Globus pallidus (tissue), 1 donor: ENCODE results near the gene SYNCRIP.
"Not testable (repeated sequence)": the region's sequence is repeated elsewhere in the genome, so short reads cannot be mapped to it uniquely, and the experiment has no call there.

Experiments used
- DNase-seq: peaks from one replicate; pipeline ENCODE4 v3.0.0-alpha.2; 2015; ENCODE audit warnings: low spot score

Gene SYNCRIP

DNA sequence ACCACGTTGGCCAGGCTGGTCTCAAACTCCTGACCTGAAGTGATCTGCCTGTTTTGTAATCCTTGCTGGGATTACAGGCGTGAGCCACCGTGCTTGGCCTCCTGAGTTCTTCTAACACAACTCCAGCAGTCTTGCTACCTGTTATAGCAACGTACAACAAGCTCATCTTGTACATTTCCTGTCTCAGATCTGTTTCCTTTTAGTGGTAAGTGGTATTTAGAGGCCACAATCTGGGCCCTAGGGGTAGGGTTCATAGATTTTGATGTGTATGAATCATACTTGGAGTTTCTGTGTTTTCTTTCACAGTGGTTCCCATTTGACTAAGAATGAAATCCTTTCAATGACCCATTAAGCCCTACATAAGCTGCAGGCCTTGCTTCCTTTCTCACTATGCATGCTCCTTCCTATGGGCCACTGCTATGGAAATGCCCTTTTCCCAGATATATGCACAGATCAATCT, 27.1 kb upstream of the SYNCRIP start:
- no peak for DNase-seq

DNA sequence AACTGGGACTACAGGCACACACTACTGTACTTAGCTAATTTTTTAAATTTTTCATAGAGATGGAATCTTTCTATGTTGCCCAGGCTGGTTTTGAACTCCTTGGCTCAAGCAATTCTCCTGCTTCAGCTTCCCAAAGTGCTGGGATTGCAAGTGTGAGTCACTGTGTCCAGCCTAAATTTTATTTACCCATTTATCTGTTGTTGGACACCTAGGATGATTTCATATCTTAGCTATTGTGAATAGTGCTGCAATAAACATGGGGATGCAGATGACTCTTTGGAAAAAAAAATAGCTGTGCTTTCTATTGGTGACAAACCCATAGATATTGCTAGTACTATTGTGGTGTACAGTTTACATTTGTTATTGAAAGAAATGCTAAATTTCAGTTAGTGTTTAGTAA, 19.6 kb upstream of the SYNCRIP start:
- DNase-seq: no peak

DNA sequence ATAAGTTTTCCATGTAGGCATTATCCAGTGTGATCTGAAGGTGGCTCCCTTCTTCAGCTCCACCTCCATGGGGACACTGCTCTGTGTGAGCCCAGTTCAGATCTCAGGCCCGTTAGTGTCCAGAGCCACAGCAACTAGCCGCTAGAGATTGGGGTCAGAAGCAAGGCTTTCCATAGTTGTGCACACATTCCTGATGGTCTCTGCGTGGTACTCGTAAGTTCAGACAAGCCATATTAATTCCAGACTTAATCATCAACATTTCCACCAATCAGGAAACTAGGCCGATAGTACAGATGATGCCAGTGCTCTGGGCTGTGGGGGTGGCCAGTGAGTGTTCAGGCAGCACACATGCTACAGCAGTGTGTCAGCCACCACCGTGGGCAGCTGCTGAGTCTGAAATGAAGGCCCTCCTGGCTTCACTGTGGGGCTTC, 17.5 kb upstream of the SYNCRIP start:
- DNase-seq: no peak

- DNase-seq: no peak
Measured at GRCh38 chr6:85650606-85651005, 7.9 kb upstream of the SYNCRIP start.

GRCh38 chr6:85644279-85644762, 1.6 kb upstream of the SYNCRIP start:
- DNase-seq: no peak

DNA sequence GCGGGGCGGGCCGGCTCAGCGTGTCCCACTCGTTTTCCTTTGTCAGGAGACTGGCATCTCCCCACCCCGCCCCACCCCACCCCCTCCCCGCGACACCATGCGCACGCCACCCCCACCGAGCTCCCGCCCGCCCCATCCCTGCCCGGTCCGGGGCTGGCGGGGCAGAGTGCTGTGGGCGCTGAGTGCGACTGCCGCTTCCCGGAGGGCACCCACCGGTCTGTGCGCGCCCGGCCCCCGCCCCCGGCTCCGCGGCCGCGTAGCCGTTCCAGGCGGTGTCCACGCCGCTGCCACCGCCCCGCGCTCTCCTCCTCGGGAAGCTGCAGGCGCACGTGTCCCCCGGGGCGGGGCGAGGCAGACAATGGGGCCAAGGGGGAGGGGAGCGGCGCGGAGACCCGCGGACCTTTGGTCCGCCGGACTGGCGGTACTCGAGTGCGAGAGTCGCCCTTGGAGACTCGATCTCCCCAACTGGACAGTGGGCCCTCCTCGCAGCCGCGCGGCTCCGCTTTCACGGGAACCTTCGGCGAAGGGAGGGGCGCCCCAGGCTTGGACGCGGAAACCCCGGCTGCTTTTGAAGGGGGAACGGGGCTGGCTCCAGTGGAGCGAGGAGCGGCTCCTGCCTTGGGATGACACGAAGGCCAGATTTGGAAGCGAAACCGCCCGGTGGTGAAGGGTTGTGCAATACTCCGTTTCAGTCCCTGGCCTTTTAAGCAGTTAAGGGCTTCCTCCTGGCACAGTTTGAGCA, 1.0 kb upstream of the SYNCRIP start:
- peak; percentile 85 for DNase-seq

GRCh38 chr6:85641897-85642773, 551 bp downstream of the SYNCRIP start:
- peak; percentile 40 for DNase-seq

DNA sequence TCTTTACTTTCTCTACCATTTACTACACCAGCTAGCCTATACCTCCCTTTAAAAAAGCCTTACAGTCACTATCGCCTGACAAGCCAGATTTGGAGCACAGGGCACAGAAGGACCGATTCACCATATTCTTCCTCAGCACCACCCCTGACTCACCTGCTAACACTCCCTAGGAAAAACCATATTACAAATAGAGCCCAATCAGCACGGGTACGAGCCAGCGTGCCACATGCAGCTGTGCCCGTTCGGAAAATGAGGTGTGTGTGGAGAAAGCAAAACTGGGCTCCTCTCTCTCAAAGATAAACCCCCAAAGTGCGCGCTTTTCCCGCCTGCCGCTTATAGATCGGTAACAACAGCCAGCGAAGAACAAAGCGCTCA, 1.2 kb downstream of the SYNCRIP start:
- peak; percentile 5 for DNase-seq

DNA sequence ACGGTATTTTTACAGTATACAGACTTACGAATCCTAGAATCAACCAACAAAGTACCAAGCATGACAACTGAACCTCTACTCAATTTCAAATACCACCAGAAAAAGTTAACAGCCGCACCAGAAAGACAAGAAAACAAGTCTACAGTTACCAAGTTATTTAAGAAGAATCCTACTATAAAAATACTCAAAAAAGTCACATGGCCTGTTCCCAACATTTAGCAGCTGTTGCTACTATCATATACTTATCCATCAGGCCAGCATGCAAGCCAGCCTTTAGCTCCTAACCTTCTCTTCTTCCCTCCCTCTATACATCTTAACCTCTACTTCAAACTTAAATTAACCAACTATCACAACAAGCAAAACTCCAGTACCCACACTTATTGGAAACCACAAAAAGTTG, 1.9 kb downstream of the SYNCRIP start:
- DNase-seq: no peak

DNA sequence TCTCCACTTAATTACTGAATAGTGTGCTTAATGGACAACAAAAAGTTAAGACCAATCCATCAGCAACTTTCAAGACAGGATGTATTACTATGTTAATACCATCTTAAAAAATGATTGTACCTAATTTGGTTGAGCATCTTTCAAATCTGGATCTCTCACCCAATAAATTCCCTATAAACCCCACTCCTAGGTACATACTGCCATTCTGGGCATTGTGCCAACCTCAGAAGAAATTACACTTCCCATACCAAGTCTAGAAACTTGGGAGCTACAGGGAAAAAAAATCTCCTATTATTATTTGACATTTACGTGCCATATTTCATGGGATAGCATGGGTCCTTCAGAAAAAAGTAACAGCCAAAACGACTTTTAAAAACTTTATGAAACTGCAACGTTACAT, 5.1 kb downstream of the SYNCRIP start:
- DNase-seq: no peak

GRCh38 chr6:85632164-85632942, 10.3 kb downstream of the SYNCRIP start:
- DNase-seq: no peak

DNA sequence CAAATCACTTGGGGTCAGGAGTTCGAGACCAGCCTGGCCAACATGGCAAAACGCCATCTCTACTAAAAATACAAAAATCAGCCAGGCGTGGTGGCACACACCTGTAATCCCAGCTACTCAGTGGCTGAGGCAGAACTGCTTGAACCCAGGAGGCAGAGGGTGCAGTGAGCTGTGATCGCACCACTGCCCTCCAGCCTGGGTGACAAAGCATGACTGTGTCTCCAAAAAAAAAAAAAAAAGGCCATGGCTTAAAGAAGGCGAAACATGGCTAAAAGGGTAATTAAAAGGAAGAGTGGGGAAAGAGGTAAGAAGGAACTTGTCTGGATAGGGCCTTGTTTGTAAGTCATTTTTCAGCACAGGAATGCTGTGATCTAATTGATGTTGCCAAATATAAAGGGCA, 11.6 kb downstream of the SYNCRIP start:
- DNase-seq: not testable (repeated sequence)

DNA sequence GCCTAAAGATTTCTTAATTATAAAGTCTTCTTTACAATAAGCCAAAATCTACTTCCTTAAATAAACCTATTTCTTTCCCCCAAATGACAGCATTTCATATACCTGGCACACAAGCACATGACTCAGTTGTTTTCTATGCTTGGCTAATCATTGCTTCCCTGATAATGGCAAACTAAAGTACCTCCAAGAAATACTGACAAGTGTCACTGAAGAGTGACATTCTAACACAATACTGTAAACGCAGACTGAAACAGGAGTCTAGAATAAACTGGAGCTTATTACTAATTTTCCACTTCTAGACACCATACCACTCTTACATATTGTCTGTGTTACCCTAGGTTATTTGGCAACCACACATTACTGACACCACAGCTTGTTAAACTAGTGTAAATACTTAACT, 14.3 kb downstream of the SYNCRIP start:
- DNase-seq: no peak

GRCh38 chr6:85620308-85620707, 22.4 kb downstream of the SYNCRIP start:
- DNase-seq: no peak

DNA sequence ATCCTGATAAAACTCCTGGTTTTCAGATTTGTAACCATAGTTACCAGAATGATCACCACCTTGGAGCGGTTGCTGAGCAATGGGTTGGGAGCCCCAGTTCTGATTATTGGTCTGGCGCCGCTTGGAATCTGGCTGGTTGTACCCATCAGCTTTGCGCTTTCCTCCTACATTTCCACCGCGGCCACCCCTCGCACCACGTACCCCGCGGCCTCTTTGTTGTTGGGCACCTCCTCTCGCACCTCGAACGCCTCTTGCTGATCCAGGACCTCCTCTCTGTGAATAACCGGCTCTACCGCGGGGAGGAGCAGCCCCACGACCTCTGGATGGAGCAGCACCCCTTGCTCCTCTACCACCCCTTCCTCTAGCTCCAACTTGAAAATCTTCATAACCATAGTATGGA, 27.9 kb downstream of the SYNCRIP start:
- DNase-seq: no peak

GRCh38 chr6:85612690-85613474, 29.8 kb downstream of the SYNCRIP start:
- no peak for DNase-seq

DNA sequence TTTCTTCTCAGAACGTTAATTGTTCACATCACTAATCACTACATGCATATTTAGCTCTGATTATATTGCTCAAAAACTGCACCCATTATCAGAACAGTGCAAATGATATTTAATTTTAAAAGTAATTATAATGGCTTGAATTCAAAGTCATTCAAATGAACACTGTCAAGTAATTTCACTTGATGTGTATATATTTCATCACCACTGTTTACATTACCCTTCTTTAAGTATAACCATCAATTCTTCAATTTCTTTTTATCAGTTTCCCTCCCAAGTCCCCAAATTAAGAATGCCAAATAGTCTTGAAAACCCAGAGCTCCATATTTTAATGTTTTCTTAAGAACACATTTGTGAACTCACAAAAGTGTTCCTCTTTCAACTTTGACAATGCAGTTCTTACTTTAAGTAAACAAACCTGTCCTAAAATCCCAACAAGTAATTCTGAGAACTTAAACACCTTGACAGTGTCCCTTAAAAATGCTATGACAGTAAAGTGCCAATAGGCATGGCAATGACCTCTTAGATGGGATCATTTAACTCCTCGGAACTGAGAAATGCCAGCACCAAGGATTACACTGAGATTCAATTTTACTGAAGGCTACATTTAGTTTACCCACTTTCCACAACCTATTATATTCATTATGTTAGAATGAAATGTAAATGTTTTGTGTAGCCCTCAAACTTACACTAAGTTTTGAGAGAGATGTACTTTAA, 32.3 kb downstream of the SYNCRIP start:
- DNase-seq: no peak

DNA sequence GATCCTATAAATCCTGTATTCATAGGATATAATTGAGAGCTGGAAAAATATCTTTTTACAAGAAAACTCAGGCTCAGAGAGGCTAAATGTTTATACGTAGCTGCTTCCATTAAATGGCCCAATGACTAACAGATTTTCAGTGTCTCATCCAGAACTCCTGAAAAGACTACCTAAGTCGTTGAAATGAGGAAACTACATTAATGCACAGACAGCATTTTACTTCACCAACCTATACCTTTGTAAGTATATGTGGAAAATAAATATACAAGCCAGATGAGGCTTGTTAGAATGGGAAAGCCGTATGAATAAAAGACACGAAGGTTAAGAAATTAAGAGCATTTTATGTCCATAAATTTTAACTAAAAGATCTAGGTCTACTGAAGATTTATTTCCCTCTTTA, 40.6 kb downstream of the SYNCRIP start:
- DNase-seq: no peak

DNA sequence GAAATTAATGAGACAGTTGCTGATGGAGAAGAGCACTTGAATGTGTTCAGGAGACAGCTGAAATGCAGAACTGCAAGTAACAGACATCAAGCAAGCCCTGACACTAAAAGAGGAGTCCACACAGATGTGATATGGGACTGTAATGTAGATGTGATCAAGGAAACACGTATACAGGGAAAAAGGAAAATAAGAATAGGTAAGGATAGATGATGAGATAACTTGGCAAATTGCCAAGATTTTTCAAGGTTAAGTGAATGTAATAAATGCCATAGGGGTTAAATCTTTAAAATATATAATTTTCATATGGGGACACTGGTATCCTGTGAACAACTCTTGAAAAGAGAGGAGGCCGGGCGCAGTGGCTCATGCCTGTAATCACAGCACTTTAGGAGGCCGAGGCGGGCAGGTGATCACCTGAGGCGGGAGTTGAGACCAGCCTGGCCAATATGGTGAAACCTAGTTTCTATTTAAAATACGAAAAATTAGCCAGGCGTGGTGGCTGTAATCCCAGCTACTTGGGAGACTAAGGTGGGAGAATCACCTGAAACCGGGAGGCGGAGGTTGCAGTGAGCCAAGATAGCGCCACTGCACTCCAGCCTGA, 41.9 kb downstream of the SYNCRIP start:
- DNase-seq: no peak

GRCh38 chr6:85594197-85594930, 48.3 kb downstream of the SYNCRIP start:
- no peak for DNase-seq
